Memory B cell (primary cell): ENCODE results near the gene ATXN7L3B.

Experiments used
- ATAC-seq: fragments of 150-1000 bp; cut with Tn5 transposase; 2 replicates; pipeline ENCODE4 v1.10.0; 2021; ENCODE audit warnings: low read depth, mild to moderate bottlenecking, moderate library complexity
- DNase-seq, 2 donors: peaks; one replicate each; pipeline ENCODE4 v3.0.0; 2022; ENCODE audit warnings: low spot score in 2 of 2
- H3K27ac Mint-ChIP-seq: one replicate; pipeline ENCODE4 v1.8.0; 2022; ENCODE audit warnings: mild to moderate bottlenecking, moderate library complexity, mixed read lengths
- H3K27me3 Mint-ChIP-seq: one replicate; pipeline ENCODE4 v1.8.0; 2022; ENCODE audit warnings: mixed read lengths
- H3K36me3 Mint-ChIP-seq: one replicate; pipeline ENCODE4 v1.8.0; 2022; ENCODE audit warnings: mild to moderate bottlenecking, mixed read lengths
- H3K4me1 Mint-ChIP-seq: one replicate; pipeline ENCODE4 v1.8.0; 2022; ENCODE audit warnings: mixed read lengths
- H3K4me3 Mint-ChIP-seq: one replicate; pipeline ENCODE4 v1.8.0; 2022; ENCODE audit warnings: mild to moderate bottlenecking, moderate library complexity, mixed read lengths
- H3K9me3 Mint-ChIP-seq: one replicate; pipeline ENCODE4 v1.8.0; 2022; ENCODE audit warnings: mixed read lengths

ATXN7L3B gene

DNA sequence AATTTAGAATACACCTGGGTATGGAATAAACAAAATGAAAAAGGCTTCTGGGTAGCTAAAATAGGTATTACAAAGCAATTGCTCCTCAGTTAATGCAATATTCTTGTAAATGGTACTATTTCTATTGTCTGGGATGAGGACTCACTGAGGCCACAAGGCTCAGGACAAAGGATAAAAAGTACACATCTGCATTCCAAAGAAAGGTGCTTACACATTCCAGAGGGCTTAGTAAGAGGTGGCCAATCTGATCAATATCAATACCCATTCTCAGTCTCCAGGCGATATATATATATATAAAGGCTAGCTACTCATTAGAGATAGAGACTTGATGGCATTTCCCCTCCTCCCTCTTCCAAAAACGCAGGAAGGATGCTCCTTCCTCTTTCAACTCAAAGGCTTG is 43.8 kb downstream of the ATXN7L3B start:
- Mint-ChIP-seq H3K9me3 (no peaks in the 10 kb centered on the region), H3K4me3 (no peak overlapping the region), H3K4me1 (no peaks in the 10 kb centered on the region), H3K36me3 (no peaks in the 10 kb centered on the region), H3K27me3 (peaks cover under 1% of the 10 kb centered on the region), H3K27ac (no peak overlapping the region)
- DNase-seq (no peak), ATAC-seq (no peak)

DNA sequence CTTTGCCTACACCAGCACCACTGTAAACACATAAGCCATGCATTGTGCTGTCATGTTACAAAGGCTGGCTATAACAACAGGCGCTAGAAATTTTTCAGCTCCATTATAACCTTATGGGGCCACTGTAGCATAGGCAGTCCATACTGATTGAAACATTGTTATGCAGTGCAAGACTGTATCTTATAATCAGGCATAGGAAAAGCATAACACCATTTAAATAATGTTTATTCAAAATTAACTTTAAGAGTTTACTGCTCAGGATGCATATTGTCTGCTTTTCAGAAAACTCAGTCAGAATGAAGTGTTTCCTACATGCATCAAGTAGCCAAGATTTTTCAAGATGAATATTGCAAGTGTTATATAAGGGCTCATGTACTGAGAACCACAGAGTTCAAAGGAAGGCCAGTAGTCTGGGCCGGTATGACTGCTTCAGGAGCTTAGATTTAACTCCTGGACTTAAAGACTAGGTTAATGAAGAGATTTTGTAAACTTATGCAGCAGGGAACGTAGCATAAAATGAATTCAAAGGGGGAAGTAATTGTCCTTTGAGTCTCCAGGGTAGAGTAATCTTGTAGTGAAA is 46.9 kb downstream of the ATXN7L3B start:
- Mint-ChIP-seq H3K4me1 (no peaks in the 10 kb centered on the region), H3K4me3 (no peak overlapping the region), H3K27me3 (no peaks in the 10 kb centered on the region), H3K27ac (no peak overlapping the region), H3K9me3 (no peaks in the 10 kb centered on the region), H3K36me3 (no peaks in the 10 kb centered on the region)
- DNase-seq (no peak), ATAC-seq (no peak)

DNA sequence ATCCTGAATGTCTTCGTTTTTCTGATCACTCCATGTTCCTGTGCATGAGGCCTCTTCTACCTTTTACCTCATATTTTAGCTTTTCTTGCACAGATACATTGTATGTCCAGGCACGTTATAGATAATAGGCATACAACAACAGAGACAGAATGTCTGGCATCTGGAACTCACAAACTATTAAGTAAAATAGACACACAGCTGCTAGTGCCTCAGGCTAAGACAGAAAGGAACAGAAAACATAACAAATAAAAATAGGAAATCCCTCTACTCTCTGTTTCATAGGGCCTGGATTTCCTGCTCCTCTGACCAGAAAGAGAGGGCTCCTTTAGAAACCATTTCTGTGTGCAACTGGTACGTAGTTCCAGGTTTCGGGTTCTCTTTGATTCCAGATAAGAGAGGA is 48.6 kb downstream of the ATXN7L3B start:
- Mint-ChIP-seq H3K27ac (no peak overlapping the region), H3K9me3 (no peaks in the 10 kb centered on the region), H3K36me3 (no peaks in the 10 kb centered on the region), H3K4me1 (no peaks in the 10 kb centered on the region), H3K4me3 (no peak overlapping the region), H3K27me3 (no peaks in the 10 kb centered on the region)
- ATAC-seq (no peak), DNase-seq (no peak)
